ENCODE data around the gene ZER1. TPM values are rescaled to one million over a fixed set of nuclear protein-coding genes. Genes with fewer than 3 reads are reported as not detected.

Gene ZER1
- total and polyA plus RNA-seq, 2 of the 8 experiments (the other 6 are each of a cell fraction or from before 2014, with no cell fraction given) = 20.5 to 26.6 TPM

DNA sequence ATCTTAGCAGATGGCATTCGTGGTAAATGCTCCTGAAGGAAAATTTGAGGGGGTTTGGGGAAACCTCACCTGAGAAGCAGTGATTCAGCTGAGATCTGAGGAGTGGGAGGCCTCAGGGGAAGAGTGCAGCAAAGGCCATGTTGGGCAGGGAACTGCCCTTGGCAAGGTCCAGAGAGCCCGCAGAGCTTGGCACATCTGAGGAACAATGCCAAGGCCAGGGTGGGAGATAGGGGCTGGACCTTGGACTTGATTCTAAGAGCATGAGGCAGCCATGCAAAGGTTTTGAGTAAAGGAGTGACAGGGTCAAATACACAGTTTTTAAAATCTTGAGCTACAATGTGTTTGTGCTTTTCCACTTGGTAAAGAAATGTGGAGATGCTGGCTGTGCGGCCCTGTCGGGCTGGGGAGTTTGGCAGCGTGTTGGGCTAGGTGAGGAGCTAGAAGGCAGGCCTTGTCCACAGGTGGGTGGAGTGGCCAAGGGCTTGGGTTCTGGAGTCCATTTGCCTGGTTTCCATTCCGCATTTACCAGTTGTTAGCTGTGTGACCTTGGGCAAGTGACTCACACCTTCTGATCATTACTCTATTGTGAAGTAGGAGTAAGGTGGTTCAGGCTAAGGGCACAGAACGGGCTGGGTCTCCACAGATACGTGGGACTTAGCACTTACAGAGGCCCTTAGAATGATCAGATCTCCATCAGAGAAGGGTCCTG lies 21.4 kb upstream of the ZER1 start:
- no peaks in the 10 kb centered on the region for H3K27me3 ChIP-seq (replicated peaks in 1 of 4; ENCODE audit: control insufficient read depth in 3 of 4, extremely low read depth in 1 of 4, insufficient read depth in 3 of 4, low read length in 3 of 4)
- H3K36me3 ChIP-seq (ENCODE audit: control insufficient read depth in 2 of 4, insufficient read depth in 4 of 4, low read length in 3 of 4) = peaks cover 6 to 16% (median 10%) of the 10 kb centered on the region in 4 experiments; a peak in 6 of 8 replicates

More for the DNA sequence above, 21.4 kb upstream of the ZER1 start:
- Histone ChIP-seq H2BK12ac (ENCODE audit: low read depth, low read length) (no peak overlapping the region), H4K20me1 (replicated peaks in 1 of 2; ENCODE audit: control insufficient read depth in 1 of 2, insufficient read depth in 2 of 2, low read length in 2 of 2) (peaks cover 0 to 1% of the 10 kb centered on the region in 2 experiments), H3K56ac (replicated peaks; ENCODE audit: insufficient read length, low read depth, low read length) (no peak overlapping the region), H4K5ac (ENCODE audit: insufficient read length, low read depth, low read length) (no peak overlapping the region), H3K79me1 (ENCODE audit: low read depth, low read length) (no peaks in the 10 kb centered on the region; the same call in 1 of the 2 replicates), H3K9ac (replicated peaks in 1 of 4; ENCODE audit: extremely low read depth in 1 of 4, low read depth in 3 of 4, low read length in 3 of 4) (no peak overlapping the region), H3K27ac (ENCODE audit: low read depth, low read length) (no peak overlapping the region), H3K4ac (replicated peaks; ENCODE audit: insufficient read length, low read depth, low read length) (no peak overlapping the region), H3K9me3 (ENCODE audit: insufficient read depth in 2 of 2, low read depth in 1 of 2, low read length in 1 of 2) (no peaks in the 10 kb centered on the region), H4K91ac (replicated peaks; ENCODE audit: insufficient read length, low read length) (no peak overlapping the region), H2BK20ac (ENCODE audit: low read length) (no peak overlapping the region), H2BK120ac (replicated peaks; ENCODE audit: low read depth, low read length) (no peak overlapping the region), H3K79me2 (ENCODE audit: control insufficient read depth in 1 of 2, insufficient read depth in 2 of 2, low read length in 2 of 2) (peaks cover 0 to 1% of the 10 kb centered on the region in 2 experiments; a peak in 1 of 4 replicates), H2BK5ac (ENCODE audit: low read depth, low read length) (no peak overlapping the region), H3K18ac (ENCODE audit: extremely low read depth, low read length) (no peak overlapping the region), H3K4me3 (ENCODE audit: extremely low read depth in 1 of 4, insufficient read depth in 2 of 4, low read depth in 3 of 4, low read length in 4 of 4) (no peak overlapping the region), H2AFZ (ENCODE audit: low read length) (no peak overlapping the region), H3K4me1 (replicated peaks in 1 of 4; ENCODE audit: control insufficient read depth in 3 of 4, insufficient read depth in 4 of 4, low read length in 3 of 4) (peaks cover 0 to under 1% (median 0%) of the 10 kb centered on the region in 4 experiments; a peak in 1 of 7 replicates), H3K14ac (ENCODE audit: insufficient read length) (no peak overlapping the region), H2AK5ac (ENCODE audit: low read depth, low read length) (no peak overlapping the region), H4K8ac (ENCODE audit: extremely low read depth, insufficient read depth, low read length) (no peak overlapping the region), H3K4me2 (ENCODE audit: insufficient read depth in 1 of 2, low read depth in 2 of 2, low read length in 2 of 2) (no peak overlapping the region), H2BK15ac (ENCODE audit: low read length) (no peak overlapping the region), H3K23me2 (ENCODE audit: low read depth, low read length) (no peaks in the 10 kb centered on the region; the same call in 1 of the 2 replicates), H3K23ac (ENCODE audit: insufficient read length) (no peak overlapping the region)
- ChIA-PET CTCF (ENCODE audit: partially characterized antibody) (interaction anchor here (0.6 to 2.2 kb wide), 6 partner anchors 21 to 833 kb away, joined by 3 to 6 read pairs (median 3); partner anchors contain the start of gene NTMT1), POLR2A (ENCODE audit: partially characterized antibody) (interaction anchor here (1.5 to 4.8 kb wide), 3 partner anchors 20 to 43 kb away, joined by 3 to 21 read pairs (median 3); partner anchors contain the start of gene ENDOG)
- FAIRE-seq (no peak), DNase-seq (ENCODE audit: low read depth in 1 of 2, low spot score in 2 of 2) (no peak)
- WGBS, 2 experiments (ENCODE audit: extremely low coverage in 1 of 2, insufficient coverage in 1 of 2, insufficient read length in 1 of 2, insufficient replicate concordance in 2 of 2, low coverage in 1 of 2, low lambda C conversion rate in 2 of 2, missing lambda C conversion rate in 1 of 2) = 90% methylated on average over 8 of the region's 8 CpGs; no CpG with 5 or more reads in 1 of the 2 experiments
